Endodermal cell (in vitro differentiated cells): ENCODE data around the gene ITSN1. TPM values are rescaled to one million over a fixed set of nuclear protein-coding genes. Genes with fewer than 3 reads are reported as not detected.
A peak's percentile ranks its signal among the peaks of the same experiment; 100 is the strongest.

Source experiments
- DNase-seq: peaks from one replicate; pipeline ENCODE4 v3.0.0-alpha.2; 2017
- H3K27ac ChIP-seq: 2 replicates; pipeline ENCODE4 v1.5.1; 2013; ENCODE audit warnings: mild to moderate bottlenecking, low read depth, low read length, moderate library complexity
- H3K27me3 ChIP-seq: 2 replicates; pipeline ENCODE4 v1.6.1; 2013; ENCODE audit warnings: mild to moderate bottlenecking, low read length, moderate library complexity; ENCODE audit not compliant: insufficient read depth, control insufficient read depth, poor library complexity, severe bottlenecking
- H3K36me3 ChIP-seq: 2 replicates; pipeline ENCODE4 v1.7.0; 2013; ENCODE audit warnings: mild to moderate bottlenecking, low read length, moderate library complexity; ENCODE audit not compliant: control insufficient read depth, insufficient read depth
- H3K4me1 ChIP-seq: one replicate; pipeline ENCODE4 v1.7.0; 2013; ENCODE audit warnings: low read length; ENCODE audit not compliant: control insufficient read depth, insufficient read depth
- H3K4me3 ChIP-seq: 2 replicates; pipeline ENCODE4 v1.5.1; 2013; ENCODE audit warnings: mild to moderate bottlenecking, low read length, moderate library complexity
- H3K9ac ChIP-seq: 2 replicates; pipeline ENCODE4 v1.6.1; 2013; ENCODE audit warnings: mild to moderate bottlenecking, low read length, moderate library complexity; ENCODE audit not compliant: poor library complexity, severe bottlenecking; ENCODE audit errors: extremely low read depth
- H3K9me3 ChIP-seq: 2 replicates; pipeline ENCODE4 v1.6.1; 2013; ENCODE audit warnings: mild to moderate bottlenecking, low read length, moderate library complexity; ENCODE audit not compliant: control insufficient read depth
- H3K27ac Mint-ChIP-seq: 2 replicates; pipeline ENCODE4 v1.8.0; 2020; ENCODE audit warnings: mixed read lengths
- H3K27me3 Mint-ChIP-seq: 2 replicates; pipeline ENCODE4 v1.8.0; 2021; ENCODE audit warnings: mild to moderate bottlenecking, mixed read lengths; ENCODE audit not compliant: insufficient read depth
- H3K36me3 Mint-ChIP-seq: 2 replicates; pipeline ENCODE4 v1.8.0; 2020; ENCODE audit warnings: low read depth, mixed read lengths
- H3K4me1 Mint-ChIP-seq: 2 replicates; pipeline ENCODE4 v1.8.0; 2020; ENCODE audit warnings: mixed read lengths
- H3K4me3 Mint-ChIP-seq: 2 replicates; pipeline ENCODE4 v1.8.0; 2020; ENCODE audit warnings: mild to moderate bottlenecking, moderate library complexity, mixed read lengths
- H3K9me3 Mint-ChIP-seq: 2 replicates; pipeline ENCODE4 v1.8.0; 2020; ENCODE audit warnings: mild to moderate bottlenecking, mixed read lengths
- CTCF ChIP-seq: fragments of 200-600 bp; sonication (generic); conservative IDR thresholded peaks from 2 replicates; pipeline ENCODE4 v1.5.0; 2021; ENCODE audit warnings: antibody characterized with exemption, mild to moderate bottlenecking
- WGBS, 2 experiments: methylation state at CpG; one replicate each; pipeline versions ENCODE4 v1.1.5 to v1.1.7; 2013; ENCODE audit warnings: missing lambda C conversion rate in 2 of 2, mixed read lengths in 1 of 2; ENCODE audit not compliant: insufficient coverage in 1 of 2, insufficient read length in 1 of 2; 5-methylcytosine and 5-hydroxymethylcytosine counted together
- total RNA-seq, 2 donors: library from RNA; stranded (reverse); fragmentation: NEBNext Ultra II Directional in 1 of 2; extraction: Animal tissue kit (Norgen Biotek cat#: 25700) in 1 of 2; gene quantifications; 2 replicates in 1 of 2; 3 replicates in 1 of 2; pipeline ENCODE4 v1.2.1, GENCODE V29; 2021

Gene ITSN1
- total RNA-seq, 2 donors from 2014 or later = 89.6 to 104 TPM

- Histone ChIP-seq H3K36me3 (no peaks in the 10 kb centered on the region), H3K27me3 (no peaks in the 10 kb centered on the region), H3K4me3 (no peak overlapping the region), H3K9me3 (no peaks in the 10 kb centered on the region), H3K4me1 (peaks cover 11% of the 10 kb centered on the region), H3K27ac (no peak overlapping the region), H3K9ac (no peak overlapping the region)
- Mint-ChIP-seq H3K4me1 (peaks cover 54% of the 10 kb centered on the region), H3K27me3 (no peaks in the 10 kb centered on the region), H3K27ac (peak overlapping the region; percentile 12), H3K9me3 (no peaks in the 10 kb centered on the region), H3K36me3 (no peaks in the 10 kb centered on the region), H3K4me3 (no peak overlapping the region)
- TF ChIP-seq CTCF = no peak
- no peak for DNase-seq
- WGBS, 2 experiments = 93 to 100% methylated on average over 1 to 3 of the region's 3 CpGs
These were observed 44.1 kb downstream of the ITSN1 start for GRCh38 chr21:33686386-33686785.

GRCh38 chr21:33687634-33688033 lies 45.3 kb downstream of the ITSN1 start:
- Histone ChIP-seq H3K36me3 (no peaks in the 10 kb centered on the region), H3K27ac (no peak overlapping the region), H3K27me3 (no peaks in the 10 kb centered on the region), H3K9ac (no peak overlapping the region), H3K4me3 (no peak overlapping the region), H3K9me3 (no peaks in the 10 kb centered on the region), H3K4me1 (peaks cover 11% of the 10 kb centered on the region)
- DNase-seq = no peak
- Mint-ChIP-seq H3K36me3 (no peaks in the 10 kb centered on the region), H3K27ac (no peak overlapping the region), H3K27me3 (no peaks in the 10 kb centered on the region), H3K4me1 (peaks cover 63% of the 10 kb centered on the region), H3K4me3 (no peak overlapping the region), H3K9me3 (no peaks in the 10 kb centered on the region)
- TF ChIP-seq CTCF = no peak
- WGBS, 2 experiments = 89% methylated on average over 3 of the region's 3 CpGs; no CpG with 5 or more reads in 1 of the 2 experiments

GRCh38 chr21:33688353-33688752 lies 46.1 kb downstream of the ITSN1 start:
- Mint-ChIP-seq H3K27ac (no peak overlapping the region), H3K27me3 (no peaks in the 10 kb centered on the region), H3K4me3 (no peak overlapping the region), H3K9me3 (no peaks in the 10 kb centered on the region), H3K36me3 (no peaks in the 10 kb centered on the region), H3K4me1 (peaks cover 58% of the 10 kb centered on the region)
- no peak overlapping the region for H3K27ac ChIP-seq
- no peak overlapping the region for H3K9ac ChIP-seq
- no peak for TF ChIP-seq CTCF
- no peaks in the 10 kb centered on the region for H3K9me3 ChIP-seq
- peaks cover 11% of the 10 kb centered on the region for H3K4me1 ChIP-seq
- H3K4me3 ChIP-seq = no peak overlapping the region
- no peaks in the 10 kb centered on the region for H3K36me3 ChIP-seq
- no peaks in the 10 kb centered on the region for H3K27me3 ChIP-seq
- 100% methylated on average over 1 of the region's 1 CpG; no CpG with 5 or more reads in 1 of the 2 experiments for WGBS, 2 experiments
- DNase-seq = no peak
